ENCODE results near the gene RAMAC.
"Not testable (repeated sequence)": the region's sequence is repeated elsewhere in the genome, so short reads cannot be mapped to it uniquely, and the experiment has no call there.

RAMAC gene

GRCh38 chr15:82985688-82986441 is at the start of gene RAMAC:
TSS of gene RAMAC (plus strand) at chr15:82986210. CDS start at chr15:82989019, 2,809 bp downstream.
- peak; percentile 87 for DNase-seq

- DNase-seq = no peak
These were observed 48.9 kb upstream of the RAMAC start for GRCh38 chr15:82936966-82937711.

- DNase-seq = no peak
These were observed 48.3 kb upstream of the RAMAC start for GRCh38 chr15:82937712-82938058.

- DNase-seq = not testable (repeated sequence)
These were observed 46.3 kb upstream of the RAMAC start for GRCh38 chr15:82939678-82940077.

- no peak for DNase-seq
These were observed 43.3 kb upstream of the RAMAC start for GRCh38 chr15:82942691-82943090.

GRCh38 chr15:82943176-82943575 is 42.8 kb upstream of the RAMAC start:
- no peak for DNase-seq

- DNase-seq = no peak
These were observed 42.0 kb upstream of the RAMAC start for GRCh38 chr15:82944056-82944455.

GRCh38 chr15:82944821-82945220 is 41.2 kb upstream of the RAMAC start:
- no peak for DNase-seq

- no peak for DNase-seq
These were observed 40.7 kb upstream of the RAMAC start for GRCh38 chr15:82945326-82945725.

GRCh38 chr15:82946155-82946701 is 39.8 kb upstream of the RAMAC start:
- no peak for DNase-seq

- DNase-seq = no peak
These were observed 35.7 kb upstream of the RAMAC start for GRCh38 chr15:82950295-82950694.

- no peak for DNase-seq
These were observed 35.2 kb upstream of the RAMAC start for GRCh38 chr15:82950746-82951370.

GRCh38 chr15:82951472-82952157 is 34.4 kb upstream of the RAMAC start:
- no peak for DNase-seq

- no peak for DNase-seq
These were observed 33.6 kb upstream of the RAMAC start, which contains the start of gene HOMER2 for GRCh38 chr15:82952158-82953081. TSS of gene HOMER2 (minus strand) at chr15:82952720. CDS start at chr15:82952535, 185 bp downstream.

GRCh38 chr15:82958638-82959037 is 27.4 kb upstream of the RAMAC start:
- no peak for DNase-seq

- no peak for DNase-seq
These were observed 26.6 kb upstream of the RAMAC start for GRCh38 chr15:82959423-82959822.

- no peak for DNase-seq
These were observed 25.2 kb upstream of the RAMAC start for GRCh38 chr15:82960766-82961165.

GRCh38 chr15:82963471-82964341 is 22.3 kb upstream of the RAMAC start:
- no peak for DNase-seq

- DNase-seq = no peak
These were observed 21.1 kb upstream of the RAMAC start for GRCh38 chr15:82964890-82965289.

GRCh38 chr15:82966671-82967071 is 19.3 kb upstream of the RAMAC start:
- DNase-seq = no peak

GRCh38 chr15:82968066-82968465 is 17.9 kb upstream of the RAMAC start:
- DNase-seq = peak; percentile 42
